HG03354 (cell line): ENCODE measurements around the gene BEST1.

ENCODE experiments used
- ATAC-seq: cut with Tn5 transposase; IDR thresholded peaks from one replicate; pipeline ENCODE4 v1.9.1; 2021; ENCODE audit warnings: mild to moderate bottlenecking; ENCODE audit not compliant: unreplicated experiment, poor library complexity, severe bottlenecking

Gene BEST1

DNA sequence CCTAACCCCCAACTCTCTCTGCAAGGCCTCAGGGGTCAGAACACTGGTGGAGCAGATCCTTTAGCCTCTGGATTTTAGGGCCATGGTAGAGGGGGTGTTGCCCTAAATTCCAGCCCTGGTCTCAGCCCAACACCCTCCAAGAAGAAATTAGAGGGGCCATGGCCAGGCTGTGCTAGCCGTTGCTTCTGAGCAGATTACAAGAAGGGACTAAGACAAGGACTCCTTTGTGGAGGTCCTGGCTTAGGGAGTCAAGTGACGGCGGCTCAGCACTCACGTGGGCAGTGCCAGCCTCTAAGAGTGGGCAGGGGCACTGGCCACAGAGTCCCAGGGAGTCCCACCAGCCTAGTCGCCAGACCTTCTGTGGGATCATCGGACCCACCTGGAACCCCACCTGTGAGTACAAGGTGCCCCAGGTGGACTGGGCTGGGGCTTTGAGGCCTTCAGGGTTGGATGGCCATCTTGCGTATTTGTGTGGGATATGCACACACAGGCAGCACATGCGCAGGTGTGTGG lies at the start of gene BEST1:
TSS of gene BEST1 (plus strand) at position 317 of the 513 bp plus-strand sequence. CDS start 1,456 bp downstream, outside the sequence.
- ATAC-seq: no peak

DNA sequence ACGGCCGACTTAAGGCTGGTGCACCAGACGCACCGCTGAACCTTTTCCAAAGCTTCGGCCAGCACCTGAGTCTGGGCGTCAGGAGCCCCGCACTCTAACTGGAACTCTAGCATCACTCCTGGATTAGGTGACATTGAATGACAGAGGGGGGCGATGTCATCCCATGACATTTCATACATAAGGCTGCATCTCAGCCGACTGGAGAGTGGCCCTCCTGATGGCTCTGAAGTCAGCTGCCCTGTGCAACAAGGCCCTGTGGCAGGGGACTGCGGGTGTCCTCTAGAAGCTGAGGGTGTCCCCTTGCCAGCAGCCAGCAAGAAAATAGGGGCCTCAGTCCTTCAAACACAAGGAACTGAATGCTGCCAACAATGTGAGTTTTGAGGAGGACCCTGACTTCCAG lies 48.8 kb upstream of the BEST1 start:
- no peak for ATAC-seq

DNA sequence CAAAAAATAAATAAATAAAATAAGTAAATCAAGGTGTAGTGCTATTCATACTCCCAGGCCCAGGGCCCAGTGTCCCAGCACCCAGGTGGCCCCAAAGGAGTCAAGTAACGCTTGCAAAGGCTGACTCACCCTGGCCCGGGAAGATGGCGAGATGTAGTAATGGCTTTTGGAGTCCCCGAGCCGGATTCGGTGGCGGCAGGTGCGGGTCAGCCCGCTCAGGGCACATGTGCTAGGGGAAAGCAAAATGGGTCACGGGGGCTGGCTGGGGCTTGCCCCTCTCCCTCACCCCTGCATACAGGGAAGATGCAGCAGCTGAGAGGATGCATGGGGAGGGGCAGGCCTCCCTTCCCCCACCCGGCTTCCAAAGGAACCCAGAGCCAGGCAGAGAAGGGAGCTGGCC lies 47.8 kb upstream of the BEST1 start:
- no peak for ATAC-seq

DNA sequence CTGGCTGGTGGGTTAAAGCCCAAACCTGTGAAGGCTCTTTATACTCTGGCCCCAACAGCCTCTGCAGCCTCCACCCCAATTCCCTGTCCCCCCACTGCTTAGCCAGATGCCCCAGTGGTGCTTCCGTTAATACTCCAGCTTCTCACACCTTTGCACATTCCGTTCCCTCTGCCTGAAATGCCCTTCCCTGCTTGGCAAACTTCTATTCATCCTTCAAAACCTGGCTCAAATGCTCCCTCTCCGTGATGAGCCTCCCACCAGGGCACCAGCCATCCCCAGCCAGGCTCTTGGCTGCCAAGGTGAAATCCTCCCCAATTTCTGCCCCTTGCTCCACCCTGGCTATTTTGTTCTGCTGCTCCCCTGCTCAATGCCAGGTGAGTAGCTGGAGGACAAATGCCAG lies 46.3 kb upstream of the BEST1 start:
- ATAC-seq: no peak

DNA sequence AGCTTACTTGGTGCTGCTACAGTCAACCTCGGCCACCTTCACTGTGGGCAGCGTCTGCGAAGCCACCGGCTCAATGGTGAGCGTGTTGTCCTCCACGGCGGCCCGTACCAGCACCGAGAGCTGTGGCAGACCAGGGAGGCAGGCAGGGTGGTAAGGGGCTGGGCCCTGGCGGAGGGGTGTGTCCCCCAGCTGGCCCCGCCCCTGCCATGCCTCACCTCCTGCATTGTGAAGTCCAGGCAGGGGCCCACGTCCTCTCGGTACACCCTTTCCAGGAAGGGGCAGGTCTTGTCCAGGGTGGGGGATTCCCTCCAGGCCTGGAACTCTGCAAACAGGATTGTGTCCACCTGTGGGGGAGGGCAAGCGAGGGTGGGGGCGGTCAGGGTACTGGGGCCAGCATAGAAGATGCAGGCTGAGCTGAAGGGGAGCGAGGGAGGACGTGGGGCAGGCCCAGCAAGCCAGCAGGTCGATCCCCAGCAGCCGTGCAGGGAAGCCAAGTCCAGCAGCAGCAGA lies 45.6 kb upstream of the BEST1 start:
- ATAC-seq: no peak

DNA sequence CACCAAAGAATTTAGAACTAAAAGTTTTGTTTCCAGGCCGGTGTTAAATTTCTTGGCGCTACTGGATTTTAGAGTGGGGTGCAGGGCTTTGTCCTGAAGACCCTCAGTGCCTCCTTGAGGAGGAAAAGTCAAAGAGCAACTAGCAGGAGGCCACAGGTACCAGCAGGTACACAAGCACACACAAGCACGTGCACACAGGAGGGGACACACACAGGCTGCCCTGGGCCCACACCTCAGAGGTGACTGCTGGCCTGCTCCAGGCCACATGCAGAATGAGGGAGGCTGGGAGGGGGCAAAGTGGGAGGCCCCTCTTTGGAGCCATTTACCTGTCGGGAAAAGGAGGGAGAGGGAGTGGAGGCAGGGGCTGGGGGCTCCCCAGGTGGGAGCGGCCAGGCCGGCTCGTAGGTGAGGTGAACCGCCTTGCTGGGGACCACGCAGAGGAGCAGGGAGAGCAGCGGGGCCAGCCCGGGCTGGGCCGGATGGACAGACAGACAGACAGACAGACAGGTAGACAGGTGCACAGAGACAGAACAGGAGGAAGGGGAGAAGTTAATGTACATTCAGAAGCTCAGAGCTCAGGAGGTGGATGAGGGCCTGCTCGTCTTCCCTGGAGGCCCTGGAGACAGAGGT lies 45.0 kb upstream of the BEST1 start:
- no peak for ATAC-seq

DNA sequence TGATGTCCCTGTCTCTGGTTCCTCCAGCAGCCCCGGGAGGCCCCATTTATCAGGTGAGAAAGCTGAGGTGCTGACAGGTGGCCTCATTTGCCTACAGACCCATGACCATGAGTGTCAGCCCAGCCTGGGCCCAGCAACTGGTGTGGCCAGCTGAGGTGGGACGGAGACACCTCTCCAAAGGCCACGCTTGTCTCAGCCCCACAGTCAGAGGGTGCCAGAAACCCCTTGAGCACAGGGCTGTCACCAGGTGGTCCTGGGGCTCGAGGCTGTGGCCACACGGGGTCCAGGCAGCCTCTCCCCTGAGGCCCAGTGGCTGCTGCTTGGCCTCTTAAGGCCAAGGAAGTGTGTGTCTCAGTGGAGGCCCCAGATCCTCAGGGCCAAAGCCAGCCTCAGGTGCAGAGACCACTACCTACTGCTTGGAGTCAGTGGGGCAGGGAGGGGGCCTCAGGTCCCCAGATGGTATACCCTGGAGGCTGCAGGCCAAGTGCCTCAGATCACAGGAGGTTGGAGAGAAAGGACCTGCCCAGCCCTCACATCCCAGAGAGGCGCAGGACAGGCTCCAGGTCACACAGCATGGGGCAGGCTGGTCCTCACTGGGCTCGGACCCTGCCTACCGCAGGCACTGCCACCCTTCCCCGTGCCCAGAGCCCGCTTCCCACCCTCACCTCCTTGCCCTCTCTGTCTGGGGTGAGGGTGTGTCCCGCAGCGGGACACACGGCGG lies 44.2 kb upstream of the BEST1 start:
- ATAC-seq: no peak

DNA sequence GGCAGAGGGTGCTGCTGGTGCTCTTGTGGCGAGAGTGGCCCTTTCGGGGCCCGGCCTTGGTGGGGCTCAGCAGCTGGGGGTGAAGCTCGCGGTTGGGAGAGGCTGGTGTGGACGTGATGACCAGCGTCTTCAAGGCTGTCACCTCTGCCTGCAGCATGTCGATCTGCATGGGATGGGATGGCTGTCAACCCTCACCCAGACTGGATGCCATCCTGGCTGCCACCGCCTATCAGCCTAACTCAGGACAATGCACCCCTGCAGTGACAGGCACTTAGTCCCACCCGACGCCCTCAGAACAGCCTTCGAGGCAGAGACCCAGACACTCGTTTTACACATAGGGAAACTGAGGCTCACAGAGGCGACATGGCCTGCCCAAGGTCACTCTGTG lies 43.6 kb upstream of the BEST1 start:
- no peak for ATAC-seq

DNA sequence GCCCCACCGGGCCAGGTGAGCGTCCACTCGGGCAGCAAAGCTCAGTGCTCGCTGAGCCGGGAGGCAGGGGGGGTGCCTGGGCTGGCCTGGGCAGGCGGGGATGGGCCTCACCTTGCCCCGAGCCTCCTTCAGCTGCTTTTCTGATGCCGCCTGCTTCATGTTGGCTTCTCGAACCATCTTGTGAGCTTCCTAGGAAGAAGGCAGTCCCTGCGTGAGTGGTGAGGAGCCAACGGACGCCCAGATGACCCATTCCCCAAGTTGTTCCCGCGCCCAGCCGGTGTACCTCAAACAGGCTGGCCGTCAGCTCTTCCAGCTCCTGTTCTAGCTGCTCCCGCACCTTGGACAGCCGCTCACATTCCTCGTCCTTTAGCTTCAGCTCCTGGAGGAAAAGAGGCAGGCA lies 42.9 kb upstream of the BEST1 start:
- no peak for ATAC-seq

DNA sequence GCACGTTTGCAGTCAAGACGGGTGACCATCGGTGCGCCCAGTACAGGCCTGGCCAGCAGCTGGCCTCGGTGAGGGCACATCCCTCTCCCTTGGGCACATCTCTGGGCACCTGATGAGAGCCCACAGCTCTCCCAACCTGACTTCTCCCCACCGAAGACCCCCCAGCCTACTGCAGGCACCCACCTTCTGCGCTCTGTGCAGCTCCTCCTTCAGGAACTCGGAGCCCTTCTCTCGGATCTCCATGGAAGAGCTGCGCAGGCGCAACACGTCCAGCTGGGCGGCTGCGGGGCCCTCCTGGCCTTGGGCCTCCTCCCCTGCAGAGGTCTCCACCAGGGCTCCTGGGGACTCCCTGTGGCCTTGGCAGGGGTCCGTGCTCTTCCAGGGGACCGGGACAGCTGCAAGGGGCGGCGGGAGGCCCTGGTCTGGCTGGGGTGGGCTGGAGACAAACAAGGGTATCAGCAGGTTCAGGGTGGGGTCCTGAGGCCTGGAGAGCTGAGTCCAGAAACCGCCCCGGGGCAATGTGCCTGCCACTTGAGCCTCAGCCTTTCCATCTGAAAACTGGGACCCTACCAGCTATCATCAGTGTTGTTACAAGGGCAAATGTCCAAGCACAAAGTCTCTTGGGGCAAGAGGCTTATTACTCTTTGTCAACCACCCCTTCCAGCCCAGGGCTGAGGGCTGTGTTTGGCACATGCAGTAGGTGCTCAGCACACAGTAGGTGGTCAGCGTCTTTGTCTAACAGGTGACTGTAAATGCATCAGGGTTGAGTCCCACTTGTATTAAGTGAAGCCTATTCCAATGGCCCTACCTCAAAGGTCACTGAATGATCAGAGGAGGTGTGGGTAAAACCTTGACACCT lies 42.1 kb upstream of the BEST1 start:
- ATAC-seq: no peak

DNA sequence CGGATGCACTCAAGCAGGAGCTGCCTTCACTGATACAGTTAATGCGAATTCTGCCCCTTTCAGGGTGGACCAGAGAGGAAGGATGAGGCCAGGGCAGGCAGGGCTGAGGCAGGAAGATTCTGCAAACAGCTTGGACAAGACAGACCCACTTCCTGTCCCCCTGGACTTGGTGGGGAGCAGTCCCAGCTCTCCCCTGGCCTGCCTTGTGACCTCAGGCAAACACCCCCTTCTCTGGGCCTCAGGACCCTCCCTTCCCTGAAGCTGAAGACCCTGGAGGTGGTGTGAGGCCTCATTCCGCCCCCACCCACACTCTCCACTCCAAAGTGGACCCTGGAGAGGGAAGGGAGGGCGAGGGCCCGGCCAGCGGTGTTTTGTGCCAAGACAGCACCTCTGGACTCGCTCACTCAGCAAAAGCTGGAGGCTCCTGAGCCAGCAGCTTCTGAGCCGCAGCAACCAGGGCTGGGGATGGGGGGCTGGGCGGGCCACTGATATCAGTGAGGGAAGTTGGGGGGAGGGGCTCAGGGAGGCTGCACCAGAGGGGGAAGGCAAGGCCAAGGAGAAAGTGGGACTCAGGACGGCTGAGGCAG lies 41.3 kb upstream of the BEST1 start:
- no peak for ATAC-seq

DNA sequence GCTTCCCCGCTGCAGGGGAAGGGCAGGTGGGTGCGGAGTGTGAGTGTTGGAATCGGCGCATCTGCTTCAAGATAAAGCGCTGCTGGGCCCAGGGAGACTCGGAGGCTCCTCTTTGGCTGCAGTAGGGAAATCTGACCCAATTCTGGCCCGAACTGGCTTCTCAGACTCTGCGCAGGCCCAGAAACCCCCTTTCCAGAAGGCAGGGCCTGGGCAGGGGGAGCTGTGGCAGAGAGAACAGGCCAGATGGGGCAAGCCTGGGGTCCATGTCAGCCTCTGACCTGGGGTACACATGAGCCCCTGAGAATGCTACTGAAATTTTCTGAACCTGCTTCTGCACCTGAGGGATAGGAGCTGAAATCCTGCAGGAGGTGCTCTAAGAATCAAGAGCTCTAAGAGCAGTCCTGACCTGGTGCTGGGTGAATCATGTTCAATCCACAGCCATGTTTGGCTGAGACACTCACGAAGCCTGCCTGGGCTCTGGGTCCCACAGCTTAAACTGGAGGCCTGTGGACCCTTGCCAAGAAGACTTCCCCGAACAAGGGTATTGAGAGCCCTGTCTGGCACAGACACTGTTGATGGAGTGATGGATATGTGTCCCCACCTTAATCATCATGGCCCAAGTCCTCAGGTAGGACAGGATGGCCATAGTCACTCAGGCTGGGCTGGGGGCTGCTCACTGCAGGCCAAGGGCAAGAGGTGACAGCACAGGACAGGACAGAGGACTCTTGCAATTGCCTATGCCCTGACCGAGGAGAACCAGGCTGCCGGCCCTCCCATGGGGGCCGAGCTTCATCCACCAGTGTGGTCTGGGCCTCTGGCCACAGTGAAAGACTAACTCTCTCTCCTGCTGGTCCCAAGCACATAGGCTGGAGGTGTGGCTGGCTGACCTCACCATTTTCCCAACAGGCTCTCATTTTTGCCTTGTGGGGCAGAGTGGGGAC lies 39.7 kb upstream of the BEST1 start:
- no peak for ATAC-seq

DNA sequence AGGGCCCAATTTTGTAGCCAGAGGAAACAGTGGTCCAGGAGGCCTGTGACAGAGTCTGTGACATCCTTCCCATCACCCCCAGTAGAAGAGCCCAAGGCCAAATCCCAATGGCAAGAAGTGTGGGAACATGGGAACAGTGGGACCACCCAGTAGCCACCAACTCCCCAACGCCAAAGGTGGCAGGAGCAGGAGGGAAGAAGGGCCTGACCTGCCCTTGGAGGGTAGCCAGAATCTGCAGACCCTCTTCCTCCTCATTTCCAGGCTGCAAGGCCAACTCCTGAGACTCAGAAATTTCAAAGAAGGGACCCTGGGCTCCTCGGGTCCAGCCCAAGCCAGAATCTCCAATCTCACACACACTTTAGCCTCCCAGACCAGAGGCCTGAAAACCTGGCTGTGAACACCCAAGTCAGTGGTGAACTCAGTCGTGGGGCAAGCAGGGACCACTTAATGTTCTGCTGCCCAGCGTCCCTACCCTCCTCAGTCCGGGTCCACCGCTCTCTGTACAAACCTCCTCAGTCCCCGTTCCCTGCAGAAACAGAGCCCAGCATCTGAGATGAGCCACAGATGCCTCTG lies 38.9 kb upstream of the BEST1 start:
- ATAC-seq: no peak

DNA sequence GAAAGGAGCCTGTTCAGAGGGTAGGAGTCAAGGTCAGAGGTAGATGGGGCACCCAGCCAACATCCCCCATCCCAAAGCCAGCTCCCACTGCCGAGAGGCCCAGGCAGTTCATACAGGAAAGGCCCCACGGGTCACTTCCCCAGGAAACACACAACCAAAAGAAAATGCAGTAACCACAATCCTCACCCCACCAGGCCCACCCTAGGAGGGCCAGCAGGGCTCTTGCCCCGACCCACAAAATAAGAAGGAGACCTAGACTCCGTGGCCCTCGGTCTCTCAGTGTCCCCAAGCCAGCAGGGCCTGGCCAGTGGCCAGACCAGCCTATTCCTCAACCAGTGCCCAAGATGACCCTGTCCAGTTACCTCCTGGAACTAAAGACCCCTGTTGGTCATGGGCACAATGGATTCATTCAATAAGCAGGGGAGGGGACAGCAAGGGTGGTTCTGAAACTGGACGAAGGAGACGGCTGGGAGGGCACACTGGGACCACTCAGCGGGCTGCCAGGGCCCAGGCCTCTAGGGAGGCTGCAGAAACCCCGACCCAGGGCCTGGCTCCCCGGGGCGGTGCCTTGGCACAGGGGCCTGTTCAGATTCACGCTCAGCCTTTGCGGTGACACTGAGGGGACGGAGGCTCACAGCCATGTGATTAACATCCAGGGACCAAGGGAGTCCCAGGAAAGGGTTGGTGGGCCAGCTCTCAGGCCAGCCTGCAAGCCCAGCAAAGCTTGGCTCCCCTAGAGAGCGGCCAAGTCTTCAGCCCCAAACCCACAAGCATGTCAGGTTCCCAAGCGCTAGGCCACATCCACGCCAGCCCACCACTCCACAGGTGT lies 38.2 kb upstream of the BEST1 start:
- ATAC-seq: no peak

DNA sequence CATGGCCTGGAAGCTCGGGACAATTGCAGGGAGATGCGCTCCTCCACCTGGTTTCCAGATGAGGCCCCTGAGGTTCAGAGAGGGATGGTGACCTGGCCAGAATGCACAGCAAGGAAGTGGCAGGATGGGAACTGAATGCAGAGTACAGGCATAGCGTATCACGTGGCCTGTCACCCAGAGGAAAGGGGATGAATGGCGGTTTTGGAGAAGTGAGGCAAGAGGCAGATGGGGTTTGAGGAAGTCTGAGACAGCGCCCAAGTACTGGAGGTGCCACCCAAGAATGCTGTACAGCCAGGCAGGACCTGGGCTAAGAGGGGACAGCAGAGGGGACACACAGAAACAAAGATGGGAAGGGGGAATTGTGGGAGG lies 37.6 kb upstream of the BEST1 start:
- ATAC-seq: no peak

DNA sequence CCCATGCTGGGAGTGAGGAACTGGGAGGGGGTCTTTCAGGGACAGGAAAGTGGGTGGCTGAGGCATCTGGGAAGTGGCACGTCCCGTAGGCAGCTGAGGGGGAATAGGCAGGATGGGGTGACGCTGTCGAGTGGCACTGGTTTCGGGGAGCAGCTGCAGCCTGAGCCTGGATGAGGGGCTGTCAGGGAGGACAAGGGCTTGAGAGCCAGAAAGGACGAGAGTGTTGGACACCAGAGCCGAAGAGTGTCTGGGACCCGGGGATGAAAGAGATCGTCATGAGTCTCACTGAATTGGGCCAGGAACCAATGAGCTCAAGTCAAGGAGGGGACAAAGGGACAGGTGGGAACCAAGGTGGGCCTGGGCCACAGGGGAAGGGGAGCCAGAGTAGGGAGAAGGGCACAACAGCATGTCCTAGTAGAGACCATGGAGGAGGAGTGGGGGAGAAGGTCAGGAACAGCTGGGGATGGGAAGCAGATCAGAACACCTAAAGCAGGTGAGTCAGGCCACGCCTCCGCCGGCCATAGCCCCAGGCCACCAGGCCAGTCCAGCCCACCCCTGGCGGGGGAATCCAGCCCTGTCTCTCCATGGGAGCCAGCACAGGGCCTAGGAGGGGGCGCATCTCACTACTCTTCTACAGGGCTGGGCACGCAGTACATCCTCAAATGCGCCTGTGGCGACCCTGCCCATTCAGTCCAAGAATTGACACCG lies 37.0 kb upstream of the BEST1 start:
- no peak for ATAC-seq

DNA sequence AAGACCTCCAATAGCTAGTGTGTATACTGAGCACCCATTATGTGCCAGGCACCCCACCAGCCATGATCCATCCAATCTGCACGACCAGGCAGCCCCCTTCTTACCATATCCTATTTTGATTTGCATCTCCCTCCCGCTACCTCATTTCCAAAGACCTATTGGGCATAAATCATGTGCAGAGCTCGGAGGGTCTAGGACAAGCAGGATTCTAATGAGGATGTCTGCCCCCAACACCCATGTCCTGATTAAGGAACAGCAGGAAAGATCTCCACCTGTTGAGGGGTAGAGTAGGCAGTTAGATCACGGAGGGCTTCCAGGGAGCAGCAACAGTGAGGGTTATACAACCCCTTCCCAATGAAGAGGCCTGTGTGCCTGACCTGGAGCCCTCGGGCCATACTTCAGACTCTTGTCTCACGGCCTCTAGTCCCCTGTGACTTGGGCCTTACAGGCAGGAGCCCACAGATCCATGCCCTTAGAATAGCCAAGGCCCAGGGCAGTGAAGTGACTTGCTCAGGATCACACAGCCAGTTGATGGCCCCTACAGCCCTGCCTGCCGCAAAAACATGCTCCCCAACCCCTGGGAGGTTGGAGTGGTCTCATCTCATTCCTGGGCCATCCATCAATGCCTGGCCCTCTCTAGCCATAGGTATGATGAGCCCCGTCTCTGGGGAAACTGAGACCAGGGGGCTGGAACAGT lies 36.3 kb upstream of the BEST1 start:
- no peak for ATAC-seq
